HL-60 (cell line): ENCODE results near the gene GFRA4.

Source experiments
- CTCF ChIP-seq: IDR thresholded peaks from one replicate; pipeline ENCODE4 v1.5.1; 2011; ENCODE audit warnings: low read length, control low read depth, inconsistent platforms; ENCODE audit not compliant: insufficient read depth
- GABPA ChIP-seq: IDR thresholded peaks from 2 replicates; pipeline ENCODE4 v1.6.1; 2012; ENCODE audit warnings: low read depth

DNA sequence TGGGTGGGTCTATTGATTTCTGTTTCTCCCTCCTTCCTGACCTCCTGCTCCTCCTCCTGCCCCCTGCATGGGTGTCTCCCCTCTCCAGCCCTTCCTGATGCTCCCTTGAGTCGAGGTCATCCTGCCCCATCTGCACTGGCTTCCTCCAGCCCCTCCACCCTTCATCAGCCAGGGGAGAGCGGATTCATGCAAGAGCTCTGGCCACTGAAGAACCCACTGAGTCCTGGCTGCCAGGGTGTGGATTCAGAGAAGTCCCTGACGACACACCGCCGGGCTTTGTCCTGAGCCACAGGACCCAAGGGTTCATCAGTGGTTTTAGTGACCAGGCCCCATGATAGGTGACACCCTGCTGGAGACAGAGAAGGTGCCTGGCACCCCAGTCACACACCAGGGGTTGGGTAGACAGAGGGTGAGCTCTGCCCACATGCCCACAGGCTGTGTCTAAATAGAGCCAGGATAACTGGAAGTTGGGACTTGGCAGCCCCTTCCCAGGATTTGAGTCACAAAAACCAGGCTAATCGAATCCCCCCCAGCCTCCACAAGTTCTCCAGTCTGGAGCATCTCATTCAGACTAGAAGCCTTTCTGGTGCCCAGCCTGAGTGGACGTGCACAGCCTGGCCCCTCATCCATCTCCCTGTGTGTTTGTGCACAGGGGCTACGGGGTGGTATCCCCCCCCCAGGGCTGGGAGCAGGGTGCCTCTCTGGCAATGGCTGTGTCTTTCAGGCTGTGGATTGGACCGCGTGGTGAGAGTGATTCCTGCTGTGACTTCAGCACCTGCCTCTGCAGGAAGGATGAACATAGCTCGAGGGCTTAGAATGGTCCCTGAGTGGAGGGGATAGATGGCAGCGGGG lies 1.2 kb downstream of the GFRA4 start:
- TF ChIP-seq GABPA (no peak), CTCF (no peak)
